ENCODE data around the gene CDIP1.

Gene CDIP1

GRCh38 chr16:4550591-4550990, 12.0 kb upstream of the CDIP1 start:
- no peaks in the 10 kb centered on the region for H3F3A ChIP-seq (ENCODE audit: insufficient read depth, low read length)
- no peaks in the 10 kb centered on the region for H3K36me3 ChIP-seq (ENCODE audit: insufficient read depth, low read length)
- no peaks in the 10 kb centered on the region for H3K9me2 ChIP-seq (ENCODE audit: low read depth, low read length)
- H3K9me3 ChIP-seq (ENCODE audit: low read length), result no peaks in the 10 kb centered on the region
- H3K4me1 ChIP-seq (ENCODE audit: insufficient read depth, low read length, severe bottlenecking), result peaks cover 7% of the 10 kb centered on the region
- no peak overlapping the region for H3K4me2 ChIP-seq (ENCODE audit: low read length)
- no peak overlapping the region for H3K9ac ChIP-seq (ENCODE audit: low read length)
- TF ChIP-seq EZH2 (IDR thresholded peaks at IDR 0.05; ENCODE audit: borderline replicate concordance, low read length) (no peak), CTCF (IDR thresholded peaks at IDR 0.05; ENCODE audit: low read length) (no peak)
- H3K79me2 ChIP-seq (ENCODE audit: insufficient read depth, low read length), result no peaks in the 10 kb centered on the region
- H3K27me3 ChIP-seq (ENCODE audit: insufficient read depth, low read length), result peaks cover 5% of the 10 kb centered on the region; the same call in 1 of the 2 replicates
- H3K4me3 ChIP-seq (ENCODE audit: low read depth, low read length, poor library complexity, severe bottlenecking), result no peak overlapping the region
- no peak overlapping the region for H2AFZ ChIP-seq (ENCODE audit: low read length)
- no peaks in the 10 kb centered on the region for H4K20me1 ChIP-seq (ENCODE audit: insufficient read depth, low read length)
- H3K27ac ChIP-seq (ENCODE audit: low read depth, low read length, poor library complexity, severe bottlenecking), result no peak overlapping the region

- Histone ChIP-seq H3K79me2 (ENCODE audit: insufficient read depth, low read length) (no peaks in the 10 kb centered on the region), H2AFZ (ENCODE audit: low read length) (no peak overlapping the region), H3K4me1 (ENCODE audit: insufficient read depth, low read length, severe bottlenecking) (peaks cover 12% of the 10 kb centered on the region), H3K9ac (ENCODE audit: low read length) (no peak overlapping the region), H3K9me3 (ENCODE audit: low read length) (no peaks in the 10 kb centered on the region), H4K20me1 (ENCODE audit: insufficient read depth, low read length) (no peaks in the 10 kb centered on the region), H3K36me3 (ENCODE audit: insufficient read depth, low read length) (no peaks in the 10 kb centered on the region), H3K4me3 (ENCODE audit: low read depth, low read length, poor library complexity, severe bottlenecking) (no peak overlapping the region), H3F3A (ENCODE audit: insufficient read depth, low read length) (no peaks in the 10 kb centered on the region), H3K9me2 (ENCODE audit: low read depth, low read length) (no peaks in the 10 kb centered on the region), H3K4me2 (ENCODE audit: low read length) (no peak overlapping the region), H3K27me3 (ENCODE audit: insufficient read depth, low read length) (no peaks in the 10 kb centered on the region; the same call in 1 of the 2 replicates), H3K27ac (ENCODE audit: low read depth, low read length, poor library complexity, severe bottlenecking) (no peak overlapping the region)
- TF ChIP-seq EZH2 (IDR thresholded peaks at IDR 0.05; ENCODE audit: borderline replicate concordance, low read length) (no peak), CTCF (IDR thresholded peaks at IDR 0.05; ENCODE audit: low read length) (no peak)
Measured at GRCh38 chr16:4548124-4548523, 9.6 kb upstream of the CDIP1 start.

- Histone ChIP-seq H3K9me3 (ENCODE audit: low read length) (peaks cover 5% of the 10 kb centered on the region; the same call in 1 of the 2 replicates), H3F3A (ENCODE audit: insufficient read depth, low read length) (no peaks in the 10 kb centered on the region), H3K27me3 (ENCODE audit: insufficient read depth, low read length) (no peaks in the 10 kb centered on the region; the same call in 1 of the 2 replicates), H3K9me2 (ENCODE audit: low read depth, low read length) (no peaks in the 10 kb centered on the region), H3K4me3 (ENCODE audit: low read depth, low read length, poor library complexity, severe bottlenecking) (no peak overlapping the region), H3K9ac (ENCODE audit: low read length) (no peak overlapping the region), H3K4me2 (ENCODE audit: low read length) (no peak overlapping the region), H3K36me3 (ENCODE audit: insufficient read depth, low read length) (peaks cover 6% of the 10 kb centered on the region; the same call in 1 of the 2 replicates), H2AFZ (ENCODE audit: low read length) (no peak overlapping the region), H4K20me1 (ENCODE audit: insufficient read depth, low read length) (no peaks in the 10 kb centered on the region), H3K4me1 (ENCODE audit: insufficient read depth, low read length, severe bottlenecking) (peaks cover 12% of the 10 kb centered on the region), H3K79me2 (ENCODE audit: insufficient read depth, low read length) (no peaks in the 10 kb centered on the region), H3K27ac (ENCODE audit: low read depth, low read length, poor library complexity, severe bottlenecking) (no peak overlapping the region)
- TF ChIP-seq CTCF (IDR thresholded peaks at IDR 0.05; ENCODE audit: low read length) (no peak), EZH2 (IDR thresholded peaks at IDR 0.05; ENCODE audit: borderline replicate concordance, low read length) (no peak)
Measured at GRCh38 chr16:4544473-4544872, 5.9 kb upstream of the CDIP1 start.

Measured in OCI-LY1 (cell line).